Suppressor macrophage (primary cell): ENCODE results near the gene FAM236A.
"Not testable (repeated sequence)": the region's sequence is repeated elsewhere in the genome, so short reads cannot be mapped to it uniquely, and the experiment has no call there.

Source experiments
- DNase-seq, 4 experiments: peaks; one replicate each; pipeline ENCODE4 v3.0.0-alpha.2; 2020 to 2022
- total RNA-seq, 17 experiments: gene quantifications; one replicate each; lab custom pipeline; 2026; ENCODE audit warnings: mixed read lengths in 6 of 17, inconsistent platforms in 3 of 17; lab: John Stamatoyannopoulos, UW

The FAM236A gene
- 0 reads per million in 17 experiments for total RNA-seq

DNA sequence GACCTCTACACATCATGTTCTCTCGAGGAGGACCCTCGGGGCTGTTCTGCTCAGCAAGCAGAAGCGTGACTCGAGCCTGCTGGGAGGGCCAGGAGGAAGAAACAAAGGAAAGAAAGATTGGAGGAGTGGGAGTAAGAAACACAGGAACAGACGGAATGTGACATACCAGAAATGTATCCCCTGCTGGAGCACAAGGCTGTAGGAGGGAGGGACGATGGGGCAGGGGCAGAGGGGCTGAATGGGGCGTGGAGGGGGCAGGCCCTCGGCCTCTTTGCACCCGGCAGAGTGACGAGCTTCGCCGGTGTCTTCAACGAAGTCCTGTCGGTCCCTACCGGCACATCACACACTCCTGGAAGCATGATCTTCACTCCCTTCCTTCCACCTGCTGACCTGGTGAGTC lies at the start of gene FAM236A:
FAM236A (plus strand) TSS at position 301 of the 400 bp plus-strand sequence; CDS start at position 358, 57 bp downstream.
- not testable (repeated sequence) for DNase-seq

DNA sequence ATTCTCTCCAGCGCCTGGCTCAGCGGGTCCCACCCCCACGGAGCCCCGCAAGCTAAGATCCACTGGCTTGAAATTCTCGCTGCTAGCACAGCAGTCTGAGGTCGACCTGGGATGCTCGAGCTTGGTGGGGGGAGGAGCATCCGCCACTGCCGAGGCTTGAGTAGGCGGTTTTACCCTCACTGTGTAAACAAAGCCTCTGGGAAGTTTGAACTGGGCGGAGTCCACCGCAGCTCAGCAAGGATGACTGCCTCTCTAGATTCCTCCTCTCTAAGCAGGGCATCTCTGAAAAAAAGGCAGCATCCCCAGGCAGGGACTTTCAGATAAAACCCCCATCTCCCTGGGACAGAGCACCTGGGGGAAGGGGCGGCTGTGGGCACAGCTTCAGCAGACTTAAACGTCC lies 48.3 kb upstream of the FAM236A start:
- not testable (repeated sequence) for DNase-seq

DNA sequence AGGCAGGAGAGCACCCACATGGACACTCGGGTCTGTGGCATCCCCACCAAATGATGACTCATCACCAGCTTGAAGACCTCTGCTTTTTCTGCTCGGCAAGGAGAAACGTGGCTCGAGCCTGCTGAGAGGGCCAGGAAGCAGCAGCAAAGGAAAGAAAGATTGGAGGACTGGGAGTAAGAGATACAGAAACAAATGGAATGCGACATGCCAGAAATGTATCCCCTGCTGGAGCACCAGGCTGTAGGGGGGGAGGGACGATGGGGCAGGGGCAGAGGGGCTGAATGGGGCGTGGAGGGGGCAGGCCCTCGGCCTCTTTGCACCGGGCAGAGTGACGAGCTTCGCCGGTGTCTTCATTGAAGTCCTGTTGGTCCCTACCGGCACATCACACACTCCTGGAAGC lies 25.7 kb upstream of the FAM236A start, which contains the start of gene FAM236C:
FAM236C (plus strand) TSS at position 301 of the 400 bp plus-strand sequence. CDS start 100 bp downstream, outside the sequence.
- DNase-seq, result not testable (repeated sequence)

DNA sequence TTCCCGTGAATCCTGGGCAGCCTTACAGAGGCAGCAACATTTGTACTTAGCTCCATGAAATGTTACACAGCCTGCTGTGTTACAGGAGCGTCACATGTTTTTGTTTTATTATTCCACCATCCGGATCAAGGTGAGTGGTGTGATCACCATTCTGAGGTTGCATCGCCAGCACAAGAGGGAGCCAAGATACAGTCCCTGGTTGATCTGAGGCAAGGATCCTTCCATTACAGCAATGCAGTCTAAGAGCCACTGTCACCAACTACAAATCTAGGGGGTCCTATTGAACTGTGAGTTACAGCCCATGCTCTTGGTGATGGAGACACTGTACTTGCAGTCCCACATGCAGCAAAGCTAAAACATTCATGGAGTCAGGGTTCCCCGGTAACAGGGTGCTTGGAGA lies 21.9 kb upstream of the FAM236A start:
- not testable (repeated sequence) for DNase-seq

DNA sequence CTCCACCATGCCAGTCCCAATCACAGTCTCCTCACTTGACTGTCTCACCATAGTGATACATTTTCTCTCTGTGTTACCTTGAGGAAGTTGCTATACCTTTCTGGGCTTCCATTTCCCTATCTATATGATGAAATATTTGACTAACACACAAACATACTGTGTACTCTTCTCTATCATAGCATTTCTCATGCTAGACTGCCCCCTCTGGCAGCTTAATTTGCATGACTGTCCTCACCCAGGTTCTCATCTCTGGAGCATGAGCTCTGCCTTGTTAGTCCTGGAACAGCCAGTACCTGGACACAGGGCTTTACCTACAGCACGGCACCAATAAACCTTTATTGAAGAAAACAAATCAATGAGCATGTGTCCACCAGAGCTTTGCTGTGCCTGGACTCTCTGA lies 5.7 kb upstream of the FAM236A start:
- DNase-seq, result not testable (repeated sequence)

DNA sequence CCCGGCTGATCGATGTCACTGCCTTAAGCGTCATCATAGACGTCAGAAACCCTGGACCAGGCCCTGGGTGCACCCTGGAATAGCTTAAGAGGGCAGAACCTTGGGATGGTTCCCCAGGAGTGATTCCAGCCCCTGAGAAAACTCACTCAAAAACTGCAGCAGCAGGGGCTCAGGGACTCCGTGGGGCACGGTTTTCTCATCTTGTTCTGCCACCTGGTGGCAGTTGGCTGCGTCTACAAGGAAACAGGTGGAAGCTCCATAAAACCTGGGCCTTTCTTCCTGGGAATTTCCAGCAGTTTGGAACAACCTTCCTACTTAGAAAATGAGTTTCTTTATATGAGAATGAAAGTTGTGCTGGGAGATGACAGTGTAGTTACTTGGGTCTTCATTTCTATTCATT lies 1.6 kb upstream of the FAM236A start:
- DNase-seq, result not testable (repeated sequence)

DNA sequence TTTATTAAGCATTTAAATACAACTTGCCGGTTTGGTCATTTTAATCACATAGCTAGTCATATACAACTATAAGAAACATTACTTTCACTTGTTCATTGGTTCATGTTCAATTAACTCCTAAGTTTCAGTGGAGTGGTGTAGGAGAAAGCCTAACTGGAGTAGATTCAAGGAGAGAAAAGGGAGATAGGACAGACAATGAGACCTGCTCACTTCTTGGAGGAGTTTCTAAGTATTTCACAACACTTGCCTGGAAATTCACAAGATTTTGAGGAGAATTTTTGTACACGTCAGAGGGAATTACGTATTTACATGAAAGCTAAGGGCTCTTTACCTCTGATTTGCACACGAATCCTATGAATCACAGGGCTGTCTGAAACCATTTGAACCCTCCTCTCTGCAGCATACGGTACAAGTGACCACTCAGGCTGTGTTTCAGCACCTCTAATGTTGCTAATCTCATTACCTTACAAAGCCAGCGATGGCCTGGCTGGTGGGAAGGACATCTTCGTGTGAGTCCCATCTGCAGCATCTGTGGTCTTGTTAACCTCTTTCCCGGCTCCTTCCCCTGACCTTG lies 1.0 kb upstream of the FAM236A start:
- DNase-seq, result not testable (repeated sequence)

DNA sequence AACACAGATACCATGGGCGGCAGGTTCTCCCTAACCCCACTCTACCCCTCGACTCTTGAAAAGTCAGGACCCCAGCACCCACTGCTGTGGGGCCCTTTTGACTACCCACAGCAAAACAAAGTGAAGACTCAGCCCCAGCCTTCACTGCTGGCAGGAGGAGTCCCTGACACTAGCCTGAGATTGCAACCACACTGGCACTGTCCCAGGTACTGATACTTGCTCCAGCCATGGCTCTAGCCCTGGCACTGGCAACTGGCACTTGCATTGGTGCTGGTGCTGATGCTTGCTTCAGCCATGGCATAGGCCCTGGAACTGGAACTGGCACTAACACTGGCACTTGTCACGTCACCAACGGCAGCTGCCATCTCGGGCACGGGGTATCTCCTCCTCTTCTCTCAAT lies 4.3 kb downstream of the FAM236A start:
- DNase-seq, result not testable (repeated sequence)

DNA sequence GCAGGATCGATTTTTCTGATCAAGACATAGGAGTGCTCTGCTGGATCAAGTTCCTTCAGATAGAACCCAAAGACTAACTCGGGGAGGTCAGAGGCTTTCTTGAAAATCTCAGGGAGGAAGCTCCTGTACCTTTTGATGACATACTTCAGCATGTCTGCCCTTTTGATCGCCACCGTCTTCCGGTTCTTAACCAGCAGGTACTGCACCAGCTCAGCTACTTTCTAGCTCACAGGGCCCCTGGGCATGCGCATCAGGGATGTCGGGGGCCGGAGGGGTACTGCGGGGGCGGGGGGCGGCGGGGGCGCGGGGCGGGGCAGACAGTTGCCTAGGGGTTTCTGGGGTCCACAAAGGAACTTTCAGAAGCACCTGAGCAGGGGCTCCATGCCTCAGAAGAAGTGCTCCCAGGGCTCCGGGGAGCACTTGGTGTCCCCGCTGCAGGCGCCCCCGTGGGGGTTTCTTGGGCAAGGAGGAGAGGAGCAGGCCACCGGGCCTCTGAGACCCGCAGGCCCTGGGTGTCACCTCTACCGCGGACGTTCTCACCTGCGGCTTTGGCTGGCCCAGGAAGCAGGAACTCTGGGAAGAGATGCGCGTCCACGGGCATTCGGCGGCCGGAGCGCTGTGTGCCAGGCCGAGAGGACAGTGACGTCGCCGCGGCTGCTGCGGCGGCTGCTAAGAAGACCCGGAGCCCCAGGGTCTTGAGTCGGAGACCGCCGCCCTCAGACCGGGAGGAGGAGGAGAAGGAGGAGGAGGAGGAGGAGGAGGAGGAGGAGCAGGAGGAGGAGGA lies 5.2 kb downstream of the FAM236A start:
- DNase-seq, result not testable (repeated sequence)

DNA sequence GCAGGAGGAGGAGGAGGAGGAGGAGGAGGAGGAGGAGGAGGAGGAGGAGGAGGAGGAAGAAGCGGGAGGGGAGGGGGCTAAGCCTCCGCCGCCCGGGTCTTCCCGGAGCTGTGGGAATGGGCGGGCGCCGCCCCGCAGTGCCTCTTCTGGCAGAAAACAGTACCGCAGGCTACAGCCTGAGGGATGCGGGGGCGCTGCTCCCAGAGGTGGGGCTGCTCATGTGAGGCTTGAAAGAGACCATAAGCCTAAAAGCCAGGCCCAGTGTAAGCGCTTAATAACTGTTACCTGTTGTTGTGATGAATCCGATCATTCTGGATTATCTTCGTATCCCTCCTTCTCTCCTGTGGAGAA lies 5.8 kb downstream of the FAM236A start, which contains the start of gene DMRTC1:
DMRTC1 (minus strand) TSS at position 19 of the 351 bp plus-strand sequence. CDS start 68,143 bp downstream, outside the sequence.
- DNase-seq, result not testable (repeated sequence)

DNA sequence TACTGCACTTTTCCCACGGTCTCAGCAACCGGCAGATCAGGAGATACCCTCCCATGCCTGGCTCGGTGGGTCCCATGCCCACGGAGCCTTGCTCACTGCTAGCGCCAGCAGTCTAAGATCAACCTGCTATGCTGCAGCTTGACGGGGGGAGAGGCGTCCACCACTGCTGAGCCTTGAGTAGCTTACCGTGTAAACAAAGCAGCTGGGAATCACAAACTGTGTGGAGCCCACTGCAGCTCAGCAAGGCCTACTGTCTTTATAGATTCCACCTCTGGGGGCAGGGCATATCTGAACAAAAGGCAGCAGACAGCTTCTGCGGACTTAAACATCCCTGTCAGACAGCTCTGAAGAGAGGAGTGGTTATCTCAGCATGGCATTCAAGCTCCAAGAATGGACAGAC lies 22.0 kb downstream of the FAM236A start:
- DNase-seq, result not testable (repeated sequence)

DNA sequence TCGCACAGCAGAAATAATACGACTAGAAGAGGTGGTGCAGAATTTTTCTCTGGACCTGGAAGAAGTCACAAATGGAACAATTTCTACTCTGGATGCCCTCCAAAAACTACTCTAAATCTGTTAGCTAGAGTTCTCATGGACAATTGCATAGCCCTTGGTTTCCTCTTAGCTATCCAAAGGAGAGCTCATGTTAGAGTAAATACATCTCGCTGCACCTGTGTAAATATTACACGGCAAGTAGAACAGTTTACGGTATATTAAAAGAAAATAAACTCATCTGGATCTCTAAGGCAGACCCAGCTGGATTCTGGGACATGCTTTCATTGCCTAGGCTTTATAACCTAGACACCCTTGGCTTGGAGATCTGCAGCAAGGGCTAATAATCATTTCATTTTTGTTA lies 33.9 kb downstream of the FAM236A start:
- DNase-seq, result not testable (repeated sequence)

DNA sequence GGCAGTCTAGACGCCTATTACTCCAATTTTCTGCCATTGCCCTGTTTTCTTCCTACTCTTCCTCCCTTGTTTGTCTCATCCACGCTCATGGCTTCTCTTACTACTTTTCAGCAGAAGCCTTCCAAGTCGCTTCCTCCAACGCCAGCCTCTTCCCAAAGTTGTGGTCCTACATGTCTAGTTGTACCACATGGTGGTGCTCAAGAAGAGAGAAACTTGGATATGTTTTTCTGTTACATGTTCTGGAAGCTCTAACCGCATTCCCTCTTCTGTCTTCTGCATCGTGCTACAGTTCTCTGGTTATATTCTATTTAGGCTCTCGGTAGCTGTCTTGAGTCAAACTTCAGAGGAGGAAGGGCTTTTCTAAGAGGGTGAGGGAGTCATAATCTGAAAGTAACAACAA lies 36.9 kb downstream of the FAM236A start:
- DNase-seq, result not testable (repeated sequence)

DNA sequence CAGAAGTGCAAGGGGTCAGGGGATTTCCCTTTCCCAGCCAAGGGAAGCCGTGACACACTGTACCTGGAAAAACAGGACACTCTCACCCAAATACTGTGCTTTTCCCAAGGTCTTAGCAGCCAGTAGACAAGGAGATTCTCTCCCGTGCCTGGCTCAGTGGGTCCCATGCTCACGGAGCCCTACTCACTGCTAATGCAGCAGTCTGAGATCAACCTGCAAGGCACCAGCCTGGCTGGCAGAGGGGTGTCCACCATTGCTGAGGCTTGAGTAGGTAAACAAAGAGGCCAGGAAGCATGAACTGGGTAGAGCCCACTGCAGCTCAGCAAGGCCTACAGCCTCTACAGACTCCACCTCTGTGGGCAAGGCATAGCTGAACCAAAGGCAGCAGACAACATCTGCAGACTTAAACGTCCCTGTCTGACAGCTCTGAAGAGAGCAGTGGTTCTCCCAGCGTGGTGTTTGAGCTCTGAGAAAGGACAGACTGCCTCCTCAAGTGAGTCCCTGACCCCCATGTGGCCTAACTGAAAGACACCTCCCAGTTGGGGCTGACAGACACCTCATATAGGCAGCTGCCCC lies 43.0 kb downstream of the FAM236A start:
- not testable (repeated sequence) for DNase-seq
